DND-41 (cell line): ENCODE data around the gene LRRC58.

Source experiments
- EZH2 ChIP-seq: IDR thresholded peaks from 3 replicates; pipeline ENCODE4 v1.6.1; 2012; ENCODE audit warnings: borderline replicate concordance, low read depth, mild to moderate bottlenecking, moderate library complexity, low read length, inconsistent platforms; ENCODE audit not compliant: severe bottlenecking
- TF ChIP-seq, protein P1 (sequence below): IDR thresholded peaks from 2 replicates; pipeline ENCODE4 v1.5.1; 2012; ENCODE audit warnings: borderline replicate concordance, low read length, moderate library complexity, mild to moderate bottlenecking; ENCODE audit not compliant: poor library complexity, severe bottlenecking; ENCODE audit errors: extremely low read depth

DNA sequence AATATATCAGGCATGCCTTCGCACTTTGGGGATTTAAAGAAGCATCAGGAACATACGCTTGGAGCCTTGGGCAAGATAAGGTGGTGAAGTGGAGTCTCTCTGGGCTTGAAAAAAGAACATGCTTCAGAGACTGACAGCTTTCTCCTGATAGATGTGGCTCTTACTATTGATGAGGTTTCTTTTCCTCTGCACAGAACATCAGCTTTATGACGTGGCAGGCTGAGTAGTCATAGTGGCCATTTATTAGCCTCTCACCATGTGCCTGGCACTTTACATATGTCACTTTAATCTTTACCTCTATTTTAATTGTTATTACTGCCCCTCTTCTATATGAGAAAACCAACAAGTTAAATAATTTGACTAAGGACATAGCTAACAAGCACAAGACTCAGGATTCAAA is 19.0 kb upstream of the LRRC58 start:
- TF ChIP-seq, protein P1, sequence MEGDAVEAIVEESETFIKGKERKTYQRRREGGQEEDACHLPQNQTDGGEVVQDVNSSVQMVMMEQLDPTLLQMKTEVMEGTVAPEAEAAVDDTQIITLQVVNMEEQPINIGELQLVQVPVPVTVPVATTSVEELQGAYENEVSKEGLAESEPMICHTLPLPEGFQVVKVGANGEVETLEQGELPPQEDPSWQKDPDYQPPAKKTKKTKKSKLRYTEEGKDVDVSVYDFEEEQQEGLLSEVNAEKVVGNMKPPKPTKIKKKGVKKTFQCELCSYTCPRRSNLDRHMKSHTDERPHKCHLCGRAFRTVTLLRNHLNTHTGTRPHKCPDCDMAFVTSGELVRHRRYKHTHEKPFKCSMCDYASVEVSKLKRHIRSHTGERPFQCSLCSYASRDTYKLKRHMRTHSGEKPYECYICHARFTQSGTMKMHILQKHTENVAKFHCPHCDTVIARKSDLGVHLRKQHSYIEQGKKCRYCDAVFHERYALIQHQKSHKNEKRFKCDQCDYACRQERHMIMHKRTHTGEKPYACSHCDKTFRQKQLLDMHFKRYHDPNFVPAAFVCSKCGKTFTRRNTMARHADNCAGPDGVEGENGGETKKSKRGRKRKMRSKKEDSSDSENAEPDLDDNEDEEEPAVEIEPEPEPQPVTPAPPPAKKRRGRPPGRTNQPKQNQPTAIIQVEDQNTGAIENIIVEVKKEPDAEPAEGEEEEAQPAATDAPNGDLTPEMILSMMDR, result no peak
- no peak for TF ChIP-seq EZH2
